Putamen (tissue), 1 donor: ENCODE results near the gene KCNJ5.

Experiments
- DNase-seq: peaks from one replicate; pipeline ENCODE4 v3.0.0-alpha.2; 2016; ENCODE audit warnings: low spot score

KCNJ5 gene

DNA sequence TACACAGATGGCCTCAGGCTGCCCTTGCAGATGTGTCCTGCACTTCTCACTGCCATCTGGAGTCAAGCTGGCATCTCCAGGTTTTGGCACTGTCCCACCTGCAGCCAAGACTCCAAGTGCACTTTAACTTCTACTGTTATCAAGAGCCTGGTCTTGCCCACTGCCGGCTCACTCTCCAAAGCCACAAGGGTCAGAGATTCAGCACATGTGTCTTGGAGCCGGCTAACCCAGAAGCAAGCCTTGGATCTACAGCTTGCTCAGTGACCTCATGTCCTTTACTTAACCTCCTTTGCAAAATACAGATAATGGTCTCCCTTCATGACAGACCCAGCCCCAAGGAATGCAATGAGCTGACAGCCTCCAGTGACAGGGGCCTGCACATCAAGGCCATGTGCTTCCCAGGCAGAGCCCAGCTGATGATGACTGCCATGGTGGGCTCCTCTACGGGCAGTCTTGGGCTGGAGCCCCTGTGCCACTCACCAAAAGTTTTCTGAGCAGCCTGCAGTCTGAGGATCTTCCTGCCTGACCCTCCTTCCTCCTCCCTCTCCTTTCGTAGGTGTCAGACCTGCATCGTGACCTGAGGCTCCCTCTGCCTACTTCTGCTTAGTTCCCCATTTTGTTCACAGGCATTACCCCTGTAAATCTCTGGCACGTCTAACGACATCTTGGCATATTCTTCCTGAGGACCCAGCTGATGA is 42.5 kb downstream of the KCNJ5 start:
- no peak for DNase-seq

DNA sequence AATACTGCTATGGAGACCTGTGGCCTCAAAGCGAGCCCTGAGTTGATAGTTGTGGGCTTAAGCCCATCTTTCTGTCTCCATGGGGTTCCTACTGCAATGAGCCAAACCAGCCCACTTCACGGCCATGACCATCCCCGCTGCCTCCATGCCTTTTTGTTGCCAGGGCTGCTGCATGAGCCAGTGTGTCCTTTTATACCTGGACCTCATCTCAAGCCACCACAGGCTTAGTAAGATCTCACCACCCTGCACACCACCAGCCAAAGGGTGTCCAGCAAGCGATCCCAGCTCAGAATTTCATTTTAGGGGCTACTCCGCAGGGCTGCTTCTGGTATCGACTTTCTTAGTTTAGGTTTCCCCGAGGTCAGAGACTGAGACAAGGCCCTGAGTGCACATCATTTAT is 43.2 kb downstream of the KCNJ5 start:
- no peak for DNase-seq

DNA sequence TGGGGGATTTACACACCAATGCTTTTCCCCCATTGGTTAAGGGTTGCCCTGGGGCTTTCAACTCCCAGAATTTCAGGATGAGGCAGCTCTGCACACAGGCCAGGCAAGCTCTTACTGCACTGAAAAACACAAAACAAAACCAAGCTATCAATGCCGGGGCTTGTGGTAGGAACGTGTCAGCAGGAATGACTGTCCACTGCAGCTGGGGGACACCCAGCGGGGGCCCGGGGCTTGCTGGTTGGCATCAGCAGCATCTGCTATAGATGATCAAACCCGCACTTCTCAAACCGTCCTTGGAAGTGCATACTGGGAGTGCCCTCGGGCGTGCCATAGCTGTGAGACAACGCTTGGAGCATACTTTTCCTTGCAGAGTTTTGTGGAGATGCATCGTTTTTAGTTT is 43.8 kb downstream of the KCNJ5 start:
- no peak for DNase-seq

DNA sequence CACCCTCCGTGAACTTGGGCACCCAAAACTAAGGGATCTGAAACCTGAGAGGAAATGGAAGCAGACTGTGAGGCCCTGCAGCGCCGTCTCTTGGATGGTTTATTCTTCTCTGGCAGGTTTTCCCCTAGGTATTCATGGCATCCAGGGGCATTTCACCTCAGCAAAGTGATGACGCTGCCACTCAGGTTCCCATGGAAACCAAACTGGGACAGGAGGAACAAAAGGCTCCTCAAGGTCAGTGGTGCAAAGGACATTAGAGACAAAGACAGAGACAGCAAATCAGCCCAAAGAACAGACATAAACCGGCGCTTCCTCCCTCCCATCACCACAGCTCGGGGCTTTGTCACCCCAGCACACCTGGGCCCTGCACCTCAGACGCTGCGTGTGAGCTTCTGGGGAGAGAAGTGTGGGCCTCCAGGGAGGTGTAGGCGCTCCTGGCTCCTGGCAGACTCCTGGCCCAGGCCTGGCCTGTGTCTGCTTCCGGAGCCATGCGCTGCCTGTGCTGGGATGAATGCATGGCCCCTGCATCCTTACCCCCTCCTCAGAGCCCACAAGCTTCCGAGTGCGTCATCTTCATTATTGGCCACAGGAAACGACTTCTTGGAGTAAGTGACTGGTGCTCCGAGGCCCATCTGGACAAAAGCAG is 45.6 kb downstream of the KCNJ5 start:
- DNase-seq, result no peak

DNA sequence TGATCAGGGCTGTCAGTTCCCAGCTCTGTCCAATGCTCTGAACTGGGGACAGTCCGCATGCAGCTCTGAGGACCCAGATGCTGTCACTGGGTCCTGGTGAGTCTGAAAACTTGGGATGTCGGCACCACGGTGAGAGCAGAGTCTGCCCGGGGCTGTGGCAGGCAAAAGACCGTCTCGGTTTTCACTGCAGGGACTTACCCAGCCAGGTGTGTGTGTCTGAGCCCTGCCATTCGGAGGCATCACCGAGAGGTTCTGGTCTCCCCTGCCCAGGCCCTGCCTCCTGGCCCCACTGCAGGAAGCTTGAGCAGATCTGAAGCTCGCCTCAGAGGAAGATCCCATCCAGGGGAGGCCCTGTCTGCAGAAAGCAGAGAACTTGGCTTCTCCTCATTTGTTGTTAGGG is 46.3 kb downstream of the KCNJ5 start:
- DNase-seq, result no peak

DNA sequence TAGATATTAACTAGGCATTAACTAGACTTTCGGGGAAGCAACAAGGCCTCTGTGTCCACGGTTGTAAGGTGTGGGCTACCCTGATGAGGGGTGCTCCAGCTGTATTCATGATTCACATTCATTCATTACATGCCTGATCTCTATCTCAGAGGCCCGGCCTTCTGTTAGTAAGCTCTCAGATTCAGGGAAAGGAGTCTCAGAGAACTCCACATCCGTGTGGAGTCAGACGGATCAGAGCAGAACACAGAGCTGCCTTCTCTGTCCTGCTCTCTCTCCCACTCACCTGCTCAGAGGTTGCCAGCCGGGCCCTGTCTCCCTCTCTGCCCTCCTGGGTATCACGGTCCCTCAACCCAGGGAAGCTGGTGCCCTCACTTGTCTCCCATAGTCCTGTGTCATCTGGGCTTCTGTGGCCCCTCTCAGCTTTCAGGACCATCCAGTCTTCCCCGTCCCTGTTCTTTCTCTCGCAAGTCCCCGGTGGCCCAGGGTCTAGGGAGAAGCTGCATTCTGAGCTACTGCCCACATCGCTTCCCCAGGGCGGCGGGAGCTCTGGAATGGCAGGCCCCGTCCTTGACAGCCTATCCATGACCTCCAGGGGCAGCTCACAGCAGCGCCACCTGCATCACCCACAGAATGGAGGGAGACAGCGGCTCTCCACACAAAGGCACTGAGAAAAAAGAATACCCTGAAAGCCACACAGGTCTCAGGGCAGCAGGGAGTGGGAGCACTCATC is 47.2 kb downstream of the KCNJ5 start:
- DNase-seq, result no peak

DNA sequence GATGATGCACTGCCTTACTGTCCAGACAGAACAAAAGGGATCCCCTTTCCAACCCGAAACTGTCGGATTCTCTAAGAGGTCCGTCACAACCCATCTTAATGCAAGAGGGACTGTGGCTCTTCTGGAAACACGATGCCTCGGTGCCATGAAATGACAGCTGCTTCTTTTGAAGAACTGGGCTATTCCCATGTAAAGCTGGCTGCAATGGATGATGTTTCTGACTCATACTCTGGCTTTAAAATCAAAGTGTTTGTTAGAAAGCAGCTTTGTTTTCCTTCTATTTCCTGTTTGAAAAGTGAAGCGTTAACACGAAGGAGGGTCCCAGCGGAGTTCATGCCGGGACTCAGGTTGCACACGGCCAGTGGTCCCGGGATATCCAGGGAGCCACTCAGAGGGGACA is 48.4 kb downstream of the KCNJ5 start:
- no peak for DNase-seq

DNA sequence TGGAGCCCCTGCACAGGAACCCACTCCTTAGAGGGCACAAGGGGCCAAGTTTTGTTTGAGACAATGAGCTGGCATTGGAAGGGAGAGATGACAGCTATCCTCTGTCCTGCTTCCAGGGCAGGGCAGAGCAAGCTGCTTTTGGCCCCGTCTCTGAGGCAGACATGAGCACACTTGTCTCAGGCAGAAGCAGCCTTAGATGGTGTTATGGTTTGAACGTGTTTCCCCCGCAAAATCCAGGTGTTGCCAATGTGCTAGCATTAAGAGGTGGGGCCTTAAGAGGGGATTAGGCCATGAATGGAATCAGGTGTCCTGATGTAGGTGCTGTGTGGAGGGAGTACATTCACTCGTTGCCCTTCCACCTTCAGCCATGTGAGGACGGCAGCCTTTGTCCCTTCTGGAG is 49.0 kb downstream of the KCNJ5 start:
- DNase-seq, result no peak

DNA sequence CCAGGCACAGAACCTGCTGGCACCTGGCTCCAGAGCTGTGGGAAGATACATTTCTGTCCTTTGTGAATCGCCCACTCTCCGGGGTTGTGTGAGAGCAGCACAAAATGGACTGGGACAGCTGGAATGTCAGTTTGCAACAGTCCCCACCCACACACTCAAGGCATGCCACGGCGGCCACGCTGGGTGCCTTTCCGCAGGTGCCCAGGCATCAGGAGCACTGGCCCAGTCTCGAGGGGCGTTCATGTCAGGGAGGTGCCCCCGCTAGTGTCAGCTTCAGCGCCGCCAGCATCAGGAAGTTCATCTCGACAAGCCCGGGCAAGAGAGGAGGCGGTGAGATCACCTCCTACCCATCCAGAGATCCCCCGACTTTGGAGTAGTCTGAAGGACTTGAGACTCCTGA is 49.4 kb downstream of the KCNJ5 start:
- no peak for DNase-seq

DNA sequence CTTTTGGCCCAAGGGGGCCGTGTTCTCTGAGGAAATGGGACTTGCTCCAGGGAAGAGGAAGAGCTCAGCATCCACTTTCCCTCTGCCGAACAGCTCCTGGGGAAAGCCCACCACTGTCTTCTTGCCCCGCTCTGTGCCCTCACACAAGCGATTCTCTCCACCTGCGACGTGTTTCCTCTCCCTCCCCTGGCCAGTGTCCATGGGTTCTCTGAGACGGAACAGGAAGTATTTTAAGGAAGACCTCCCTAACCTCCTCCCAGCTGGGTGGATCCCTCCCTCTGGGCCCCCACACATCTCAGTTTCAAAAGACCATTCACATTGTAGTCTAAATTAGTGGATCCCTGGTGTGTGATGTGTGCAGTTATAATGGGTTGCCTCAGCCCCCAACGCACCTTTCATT is 50.0 kb downstream of the KCNJ5 start:
- no peak for DNase-seq

DNA sequence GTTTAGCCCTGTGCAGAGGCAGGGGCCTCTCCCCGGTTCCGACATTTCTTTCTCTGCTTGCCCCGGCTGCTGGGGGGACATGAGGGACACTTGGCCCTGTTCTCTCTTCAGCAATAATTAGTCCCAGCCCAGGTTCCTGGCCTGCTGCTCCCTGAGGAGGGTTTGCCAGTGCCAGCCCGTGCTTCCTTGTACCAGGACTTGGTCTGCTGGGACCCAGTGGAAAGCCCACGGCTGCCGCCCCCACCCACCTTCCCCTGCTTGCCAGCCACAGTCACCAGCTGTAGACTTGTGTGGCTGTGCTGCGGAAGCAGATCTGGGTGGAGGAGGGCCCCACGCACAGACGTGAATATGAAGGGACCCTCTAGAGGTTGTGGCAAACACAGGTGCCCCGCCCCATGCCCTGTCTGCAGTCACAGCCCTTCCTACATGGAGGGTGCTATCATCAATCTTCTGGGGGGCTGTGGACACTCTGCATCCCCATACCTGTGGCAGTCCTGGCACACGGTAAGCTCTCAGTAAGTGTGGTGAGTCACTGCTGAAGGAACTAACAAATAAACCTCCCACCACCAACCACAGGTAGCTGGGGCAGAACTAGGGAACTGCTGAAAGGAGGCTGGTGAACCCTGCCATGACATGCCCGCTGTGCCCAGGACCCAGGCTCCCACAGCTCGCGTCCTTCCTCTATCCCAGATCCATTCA is 50.6 kb downstream of the KCNJ5 start:
- no peak for DNase-seq

DNA sequence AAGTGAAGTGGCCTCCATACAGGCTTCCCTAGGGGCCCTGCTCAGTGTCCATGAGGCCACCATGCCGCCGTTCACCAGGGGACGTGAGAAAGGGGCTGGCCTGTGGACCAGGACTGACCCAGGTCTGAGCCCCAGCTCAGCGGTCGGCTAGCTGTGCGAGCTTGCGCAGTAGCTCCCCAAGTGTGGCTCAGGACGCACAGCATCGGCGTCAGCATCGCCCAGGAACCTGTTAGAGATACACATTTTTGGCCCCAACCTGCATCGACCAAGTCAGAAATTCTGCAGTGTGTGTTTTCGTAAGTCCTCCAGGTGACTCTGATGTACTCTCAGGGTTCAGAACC is 51.1 kb downstream of the KCNJ5 start:
- DNase-seq, result no peak

DNA sequence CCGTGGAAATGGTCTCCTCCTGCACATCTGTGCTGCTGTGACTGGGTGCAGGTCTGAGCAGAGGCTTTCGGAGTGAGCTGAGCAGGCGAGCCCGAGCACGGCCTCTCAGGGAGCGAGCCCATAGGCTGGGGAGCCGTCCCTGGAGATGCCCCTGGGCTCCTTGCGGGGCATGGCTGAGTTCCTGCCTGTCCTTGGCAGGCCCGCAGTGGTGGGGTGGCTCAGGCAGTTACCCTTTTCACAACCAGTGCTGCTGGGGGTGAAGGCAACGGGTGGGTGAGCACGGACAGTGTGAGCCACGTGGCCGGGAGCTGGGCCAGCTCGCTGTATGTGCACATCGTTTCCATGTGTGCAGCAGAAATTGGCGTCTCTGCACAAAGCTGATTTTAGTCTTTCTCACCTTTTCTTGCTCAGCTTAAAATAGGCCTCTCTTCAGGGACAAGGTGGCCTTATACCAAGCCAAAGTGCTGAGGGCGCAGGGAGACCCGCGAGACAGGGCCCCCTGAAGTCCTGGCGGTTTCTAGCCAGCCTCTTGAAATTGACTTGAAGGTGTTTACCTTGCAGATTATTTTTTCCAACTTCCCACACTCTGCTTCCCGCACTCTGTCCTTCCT is 51.8 kb downstream of the KCNJ5 start, which contains the start of gene TP53AIP1:
Gene TP53AIP1, minus strand, starts transcription at position 55 of the 611 bp plus-strand sequence. CDS start 5,053 bp downstream, outside the sequence.
- DNase-seq, result no peak

DNA sequence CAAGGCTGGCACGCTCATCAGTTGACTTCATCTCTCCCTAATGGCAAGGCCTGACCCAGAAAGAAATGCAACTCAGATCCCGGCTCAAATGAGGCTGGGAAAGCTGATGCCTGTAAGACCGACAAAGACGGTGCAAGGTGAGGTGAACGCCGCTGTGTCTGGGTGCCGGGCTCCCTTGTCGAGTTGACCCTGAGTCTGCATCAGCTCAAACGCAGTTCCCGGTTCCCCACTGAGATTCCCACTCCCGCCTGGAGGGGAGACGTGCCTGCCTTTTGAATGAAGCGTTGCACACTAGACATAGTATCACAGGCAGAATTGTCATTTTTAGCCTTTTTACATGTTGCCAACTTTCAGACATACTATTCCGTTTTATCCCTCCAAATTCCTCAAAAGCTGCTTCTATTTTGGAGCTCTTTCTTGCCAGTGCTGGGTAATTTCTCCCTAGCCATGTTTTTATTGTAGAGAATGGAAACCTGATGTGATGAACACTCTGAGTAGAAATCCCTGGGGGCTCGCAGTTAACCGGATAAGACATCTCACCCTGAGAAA is 52.3 kb downstream of the KCNJ5 start:
- no peak for DNase-seq

DNA sequence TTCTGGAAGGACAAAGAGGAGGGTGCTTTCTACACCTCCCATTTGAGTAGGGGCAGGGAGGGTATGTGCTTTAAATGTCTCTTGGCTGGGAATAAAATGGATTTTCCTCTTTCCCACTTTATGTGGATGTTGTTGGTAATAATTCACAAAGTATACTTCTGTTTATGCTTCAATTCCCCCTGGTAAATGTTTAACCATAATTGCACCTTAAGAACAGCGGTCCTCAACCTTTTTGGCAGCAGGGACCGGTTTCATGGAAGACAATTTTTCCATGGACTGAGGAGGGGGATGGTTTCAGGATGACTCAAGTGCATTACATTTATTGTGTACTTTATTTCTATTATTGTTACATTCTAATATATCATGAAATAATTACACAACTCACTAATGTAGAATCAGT is 55.5 kb downstream of the KCNJ5 start:
- DNase-seq, result no peak

DNA sequence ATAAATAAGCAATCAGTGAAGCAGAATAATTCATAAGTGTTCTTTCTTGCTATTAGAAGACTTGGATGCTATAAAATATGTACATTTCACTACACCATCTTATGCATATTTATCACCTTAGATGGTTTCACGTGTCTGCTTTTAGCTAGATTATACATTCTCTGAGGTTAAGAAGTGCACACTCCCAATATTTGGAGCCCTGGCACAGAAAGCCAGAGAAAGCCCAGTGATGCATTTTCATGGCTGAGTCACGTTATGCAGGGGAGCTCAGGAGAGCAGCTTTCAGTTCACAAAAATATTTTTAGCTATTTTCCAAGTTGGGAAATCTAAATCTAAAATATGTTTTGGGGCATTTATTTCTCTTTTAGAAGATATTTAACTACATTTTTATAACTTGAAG is 56.6 kb downstream of the KCNJ5 start:
- no peak for DNase-seq

DNA sequence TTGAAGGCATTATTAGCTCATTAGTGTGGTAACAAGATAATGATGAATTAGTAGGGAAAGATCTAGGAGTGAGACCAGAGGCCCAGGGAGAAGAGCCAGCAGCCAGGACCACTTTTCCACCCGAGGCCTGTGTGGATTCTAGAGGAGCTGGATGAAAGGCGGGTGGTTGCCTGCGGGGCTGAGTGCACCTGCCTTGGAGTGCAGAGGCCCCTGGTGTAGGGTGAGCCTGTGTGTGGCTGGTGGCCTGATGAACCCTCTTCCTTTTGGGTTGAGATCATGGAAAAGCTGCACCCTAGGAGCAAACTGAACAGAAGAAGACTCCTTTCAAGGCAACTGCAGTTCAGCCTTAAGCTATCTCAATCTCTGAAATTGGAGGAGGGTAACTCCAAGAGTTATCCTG is 57.4 kb downstream of the KCNJ5 start:
- no peak for DNase-seq

DNA sequence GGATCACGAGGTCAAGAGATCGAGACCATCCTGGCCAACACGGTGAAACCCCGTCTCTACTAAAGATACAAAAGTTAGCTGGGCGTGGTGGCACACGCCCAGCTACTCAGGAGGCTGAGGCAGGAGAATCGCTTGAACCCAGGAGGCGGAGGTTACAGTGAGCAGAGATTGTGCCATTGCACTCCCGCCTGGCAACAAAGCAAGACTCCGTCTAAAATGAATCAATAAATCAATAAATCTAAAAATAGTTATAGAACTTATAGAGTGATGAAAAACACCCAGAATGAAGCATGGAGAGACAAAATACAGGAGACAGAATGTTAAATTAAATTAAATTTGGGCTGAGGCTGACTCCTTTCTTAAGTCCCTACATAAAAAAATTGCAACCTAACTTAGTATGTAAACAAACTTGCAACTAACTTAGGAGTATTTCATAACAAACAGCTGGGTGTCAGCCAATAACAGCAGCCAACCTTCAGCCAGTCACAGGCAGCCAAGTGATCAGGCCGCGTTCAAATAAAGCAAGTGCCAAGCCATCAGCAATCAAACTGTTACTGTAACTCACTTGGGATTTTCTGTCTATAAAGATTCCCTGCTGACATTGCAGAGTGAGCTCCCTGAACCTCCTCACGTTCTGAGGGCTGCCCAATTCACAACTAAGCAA is 58.8 kb downstream of the KCNJ5 start:
- DNase-seq, result no peak

DNA sequence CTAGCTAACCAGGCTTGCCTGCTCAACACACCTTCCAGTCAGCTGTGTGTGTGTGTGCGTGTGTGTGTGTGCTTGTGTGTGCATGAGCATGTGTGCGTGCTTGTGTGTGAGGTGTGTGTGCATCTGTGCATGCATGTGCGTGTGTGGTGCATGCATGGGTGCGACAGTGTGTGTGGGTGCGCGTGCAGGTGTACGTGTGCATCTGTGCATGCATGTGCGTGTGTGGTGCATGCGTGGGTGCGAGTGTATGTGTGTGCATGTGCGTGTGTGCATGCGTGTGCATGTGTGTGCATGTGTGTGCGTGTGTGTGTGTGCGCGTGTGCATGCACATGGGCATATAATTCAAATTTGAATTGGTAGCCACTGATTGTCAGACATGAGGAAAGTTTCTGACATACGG is 62.0 kb downstream of the KCNJ5 start:
- no peak for DNase-seq

DNA sequence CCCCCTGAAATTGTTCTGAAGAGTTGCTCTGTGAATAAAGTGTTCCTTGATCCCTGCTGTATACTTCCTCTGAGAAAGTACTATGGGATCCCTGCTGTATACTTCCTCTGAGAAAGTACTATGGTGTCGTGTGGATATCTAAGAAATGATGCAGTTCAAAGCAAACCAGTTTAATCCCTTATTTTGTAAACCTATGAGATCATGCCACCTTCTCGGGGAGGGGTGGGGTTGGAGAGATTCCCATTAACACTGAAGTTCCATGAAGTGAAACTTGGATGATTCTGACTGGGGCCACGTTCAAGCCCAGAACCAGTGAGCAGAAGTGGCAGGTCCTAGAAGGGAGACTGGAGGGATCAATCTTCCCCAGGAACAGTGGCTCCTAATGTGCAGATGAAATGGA is 64.5 kb downstream of the KCNJ5 start:
- no peak for DNase-seq

DNA sequence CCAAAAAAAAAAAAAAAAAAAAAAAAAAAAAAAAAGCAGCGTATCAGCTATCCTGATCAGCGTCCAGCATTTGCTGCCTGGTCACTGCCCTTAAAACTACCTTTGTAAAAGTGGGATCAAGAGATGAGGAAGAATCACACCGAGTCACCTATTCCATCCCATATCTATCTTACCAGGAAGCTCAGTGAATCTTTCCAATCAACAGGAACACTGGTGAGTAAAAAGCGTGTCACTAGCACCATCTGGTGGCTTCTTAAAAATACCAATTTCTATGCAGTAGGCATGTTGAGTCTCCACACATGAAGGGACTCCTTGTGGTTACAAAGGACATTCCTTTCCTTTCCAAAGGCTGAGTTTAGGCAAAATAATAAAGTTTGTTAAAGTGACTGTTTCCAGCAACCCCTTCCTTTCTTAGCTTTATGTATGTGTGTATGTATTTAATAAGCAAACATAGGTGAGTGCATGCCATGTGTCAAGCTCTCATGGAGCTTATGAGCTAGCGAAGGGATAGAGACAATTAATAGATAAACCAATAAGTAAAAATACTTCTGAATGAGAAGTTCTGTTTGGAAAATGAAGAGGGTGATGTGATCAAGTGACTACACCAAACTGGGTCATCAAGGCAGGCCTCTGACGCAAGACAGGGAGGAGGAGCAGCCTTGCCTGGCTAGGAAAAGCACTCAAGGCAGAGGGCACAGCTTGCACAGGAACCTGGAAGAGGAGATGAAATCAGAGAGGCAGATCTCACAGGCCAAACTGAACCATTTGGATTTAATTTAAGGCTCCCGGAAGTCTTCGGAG is 65.4 kb downstream of the KCNJ5 start:
- peak; percentile 59 for DNase-seq
